Measurements from ENCODE around the gene MRPL49. TPM values are rescaled to one million over a fixed set of nuclear protein-coding genes. Genes with fewer than 3 reads are reported as not detected.
A peak's percentile ranks its signal among the peaks of the same experiment; 100 is the strongest.
"Not testable (repeated sequence)": the region's sequence is repeated elsewhere in the genome, so short reads cannot be mapped to it uniquely, and the experiment has no call there.

MRPL49 gene
- total RNA-seq, 1 donor from 2014 or later, result 28.5 TPM

- intact Hi-C loops (cut with DNase I), result no loop called here
- peak; percentile 89 for DNase-seq (ENCODE audit: low spot score)
These were observed 28.6 kb downstream of the MRPL49 start for GRCh38 chr11:65150509-65151299.

- intact Hi-C loops (cut with DNase I), result no loop called here
- DNase-seq (ENCODE audit: low spot score), result no peak
These were observed 29.3 kb downstream of the MRPL49 start for GRCh38 chr11:65151331-65151899.

GRCh38 chr11:65152122-65152521 lies 30.0 kb downstream of the MRPL49 start:
- no peak for DNase-seq (ENCODE audit: low spot score)
- intact Hi-C loops (cut with DNase I), result no loop called here

- intact Hi-C loops (cut with DNase I), result no loop called here
- no peak for DNase-seq (ENCODE audit: low spot score)
These were observed 34.1 kb downstream of the MRPL49 start for GRCh38 chr11:65156256-65156655.

GRCh38 chr11:65156926-65157325 lies 34.8 kb downstream of the MRPL49 start:
- intact Hi-C loops (cut with DNase I), result no loop called here
- DNase-seq (ENCODE audit: low spot score), result no peak

- no peak for DNase-seq (ENCODE audit: low spot score)
- intact Hi-C loops (cut with DNase I), result no loop called here
These were observed 35.2 kb downstream of the MRPL49 start for GRCh38 chr11:65157336-65157735.

- no peak for DNase-seq (ENCODE audit: low spot score)
- intact Hi-C loops (cut with DNase I), result no loop called here
These were observed 36.9 kb downstream of the MRPL49 start for GRCh38 chr11:65159012-65159411.

GRCh38 chr11:65160643-65161042 lies 38.5 kb downstream of the MRPL49 start:
- DNase-seq (ENCODE audit: low spot score), result no peak
- intact Hi-C loops (cut with DNase I), result no loop called here

GRCh38 chr11:65163684-65164083 lies 41.6 kb downstream of the MRPL49 start:
- DNase-seq (ENCODE audit: low spot score), result no peak
- intact Hi-C loops (cut with DNase I), result no loop called here

GRCh38 chr11:65165410-65166317 lies 43.5 kb downstream of the MRPL49 start:
- DNase-seq (ENCODE audit: low spot score), result no peak
- intact Hi-C loops (cut with DNase I), result no loop called here

GRCh38 chr11:65166893-65167292 lies 44.8 kb downstream of the MRPL49 start:
- intact Hi-C loops (cut with DNase I), result no loop called here

GRCh38 chr11:65167656-65168055 lies 45.5 kb downstream of the MRPL49 start:
- intact Hi-C loops (cut with DNase I), result no loop called here
- no peak for DNase-seq (ENCODE audit: low spot score)

More at GRCh38 chr11:65166893-65167292, 44.8 kb downstream of the MRPL49 start:
- DNase-seq (ENCODE audit: low spot score), result no peak

- intact Hi-C loops (cut with DNase I), result no loop called here
- no peak for DNase-seq (ENCODE audit: low spot score)
These were observed 47.1 kb downstream of the MRPL49 start for GRCh38 chr11:65169164-65169641.

- DNase-seq (ENCODE audit: low spot score), result no peak
- intact Hi-C loops (cut with DNase I), result no loop called here
These were observed 48.0 kb downstream of the MRPL49 start, which contains the start of gene SPDYC for GRCh38 chr11:65170058-65170534. SPDYC (plus strand) TSS chr11:65170233; CDS start chr11:65171358, 1,125 bp downstream.

GRCh38 chr11:65172600-65172999 lies 50.5 kb downstream of the MRPL49 start:
- no peak for DNase-seq (ENCODE audit: low spot score)
- intact Hi-C loops (cut with DNase I), result no loop called here

- intact Hi-C loops (cut with DNase I), result not testable (repeated sequence)
These were observed 52.5 kb downstream of the MRPL49 start for GRCh38 chr11:65174571-65175010.

More at GRCh38 chr11:65174571-65175010, 52.5 kb downstream of the MRPL49 start:
- not testable (repeated sequence) for DNase-seq (ENCODE audit: low spot score)

Data from cardiac septum (tissue), 1 donor.